Activated CD8-positive, alpha-beta memory T cell treated with anti-CD3 and anti-CD28 coated beads, Interleukin-2, amount 50 U/mL, for 24 hours (primary cell): ENCODE measurements around the gene SSBP4.
"Not testable (repeated sequence)": the region's sequence is repeated elsewhere in the genome, so short reads cannot be mapped to it uniquely, and the experiment has no call there.

Source experiments
- DNase-seq: peaks from one replicate; pipeline ENCODE4 v3.0.0-alpha.2; 2020; ENCODE audit errors: extremely low read depth

SSBP4 gene

DNA sequence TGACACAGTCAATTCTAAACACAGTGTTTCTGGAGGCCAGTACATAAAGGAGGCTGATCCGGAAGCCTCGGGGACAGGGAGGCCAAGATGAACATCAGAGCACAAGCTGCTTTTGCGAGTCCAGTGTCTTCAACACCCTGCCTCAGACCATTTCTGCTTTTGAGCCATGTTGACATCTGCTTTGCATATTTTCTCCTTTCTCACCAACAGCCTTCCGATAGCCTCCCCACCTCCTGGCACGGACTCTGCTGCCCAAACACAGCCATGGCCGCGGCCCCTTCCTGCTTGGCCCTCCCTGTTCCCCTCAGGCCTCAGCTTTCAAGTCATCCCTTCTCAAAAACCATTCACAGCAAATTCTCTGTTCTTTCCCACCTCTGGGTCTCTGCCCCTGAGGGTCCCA is 25.4 kb upstream of the SSBP4 start:
- no peak for DNase-seq

GRCh38 chr19:18396471-18397241 is 22.5 kb upstream of the SSBP4 start:
- no peak for DNase-seq

DNA sequence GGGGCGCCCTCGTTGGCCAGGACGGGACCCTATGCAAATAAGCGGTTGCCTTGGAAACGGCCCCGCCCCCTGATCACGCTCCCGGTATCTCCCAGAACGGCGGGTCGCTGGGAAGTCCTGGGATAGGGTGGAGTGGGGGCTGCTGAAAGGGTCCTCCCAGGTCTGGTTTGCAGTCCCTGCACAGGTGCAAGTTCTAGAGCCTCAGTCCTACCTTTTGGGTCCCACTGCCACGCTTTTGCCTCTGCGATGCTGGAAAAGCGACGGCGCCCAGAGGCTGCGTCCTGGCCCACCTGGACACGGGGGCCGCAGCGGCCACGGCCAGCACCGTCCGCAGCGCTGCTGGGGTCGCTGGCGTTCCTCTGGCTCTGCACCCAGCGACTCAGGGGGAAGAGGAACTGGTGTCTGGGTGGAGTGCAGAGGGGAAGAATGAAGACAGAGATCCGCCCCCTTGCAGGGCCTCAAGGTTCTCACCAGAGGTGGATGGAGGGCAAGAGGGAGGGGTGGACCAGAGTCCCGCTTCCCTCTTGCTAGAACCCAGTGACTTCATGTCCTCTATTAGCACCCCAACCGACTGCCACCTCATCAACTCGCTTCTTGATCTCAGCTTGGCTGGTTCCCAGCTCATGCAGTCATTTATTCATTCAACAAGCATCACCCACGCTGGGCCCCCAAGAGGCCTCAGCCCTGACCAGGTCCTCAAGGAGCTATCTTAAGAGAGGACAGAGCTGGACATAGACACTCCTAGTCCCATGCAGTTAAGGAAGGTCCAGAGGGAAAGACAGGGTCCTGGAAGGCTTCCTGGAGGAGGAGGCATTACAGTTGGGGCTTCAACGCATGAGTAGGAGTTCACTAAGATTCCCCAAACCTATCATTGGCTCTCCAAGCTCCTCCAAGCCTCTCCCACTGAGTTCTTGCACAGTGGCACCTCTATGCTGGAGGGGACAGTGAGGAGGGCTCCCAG is 21.7 kb upstream of the SSBP4 start, which contains the start of gene LRRC25:
TSS of gene LRRC25 (minus strand) at position 381 of the 961 bp plus-strand sequence. CDS start 659 bp downstream, outside the sequence.
- DNase-seq = no peak

DNA sequence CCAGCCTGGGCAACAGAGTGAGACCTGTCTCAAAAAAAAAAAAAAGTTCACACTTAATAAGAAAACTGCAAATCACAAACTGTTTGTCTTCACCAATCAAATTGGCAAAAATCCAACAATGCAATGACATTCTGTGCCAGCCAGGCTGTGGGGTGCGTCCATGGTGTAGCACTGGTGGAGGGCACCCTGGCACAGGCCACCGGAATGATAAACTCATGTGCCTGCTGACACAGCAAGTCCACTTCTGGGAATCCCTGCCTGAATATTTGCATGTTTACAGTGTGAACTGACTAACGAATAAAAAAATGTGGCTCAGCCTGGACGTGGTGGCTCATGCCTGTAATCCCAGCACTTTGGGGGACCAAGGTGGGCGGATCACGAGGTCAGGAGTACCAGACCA is 20.2 kb upstream of the SSBP4 start:
- DNase-seq = no peak

DNA sequence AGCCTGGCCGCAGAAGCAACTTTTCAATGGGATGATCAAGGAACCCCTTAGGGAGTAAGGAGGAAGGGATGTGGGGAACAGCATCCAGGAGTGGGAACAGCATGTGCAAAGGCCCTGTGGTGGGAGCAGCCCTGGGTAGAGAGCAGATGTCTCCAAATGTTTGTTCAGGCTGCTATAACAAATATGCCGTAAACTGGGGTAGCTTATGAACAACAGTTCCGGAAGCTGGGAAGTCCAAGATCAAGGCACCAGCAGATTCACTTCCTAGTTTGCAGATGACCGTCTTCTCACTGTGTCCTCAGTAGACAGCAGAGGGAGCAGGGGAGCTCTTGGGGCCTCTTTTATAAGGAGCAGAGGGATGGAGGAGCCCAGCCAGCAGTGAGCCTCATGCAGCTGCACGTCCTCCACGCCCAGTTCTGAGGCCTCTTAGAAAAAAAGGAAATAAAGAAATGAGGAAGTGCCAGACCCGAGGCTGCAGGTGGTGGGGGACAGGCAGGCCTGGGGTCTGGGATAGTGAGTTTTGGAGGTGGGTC is 17.6 kb upstream of the SSBP4 start:
- no peak for DNase-seq

DNA sequence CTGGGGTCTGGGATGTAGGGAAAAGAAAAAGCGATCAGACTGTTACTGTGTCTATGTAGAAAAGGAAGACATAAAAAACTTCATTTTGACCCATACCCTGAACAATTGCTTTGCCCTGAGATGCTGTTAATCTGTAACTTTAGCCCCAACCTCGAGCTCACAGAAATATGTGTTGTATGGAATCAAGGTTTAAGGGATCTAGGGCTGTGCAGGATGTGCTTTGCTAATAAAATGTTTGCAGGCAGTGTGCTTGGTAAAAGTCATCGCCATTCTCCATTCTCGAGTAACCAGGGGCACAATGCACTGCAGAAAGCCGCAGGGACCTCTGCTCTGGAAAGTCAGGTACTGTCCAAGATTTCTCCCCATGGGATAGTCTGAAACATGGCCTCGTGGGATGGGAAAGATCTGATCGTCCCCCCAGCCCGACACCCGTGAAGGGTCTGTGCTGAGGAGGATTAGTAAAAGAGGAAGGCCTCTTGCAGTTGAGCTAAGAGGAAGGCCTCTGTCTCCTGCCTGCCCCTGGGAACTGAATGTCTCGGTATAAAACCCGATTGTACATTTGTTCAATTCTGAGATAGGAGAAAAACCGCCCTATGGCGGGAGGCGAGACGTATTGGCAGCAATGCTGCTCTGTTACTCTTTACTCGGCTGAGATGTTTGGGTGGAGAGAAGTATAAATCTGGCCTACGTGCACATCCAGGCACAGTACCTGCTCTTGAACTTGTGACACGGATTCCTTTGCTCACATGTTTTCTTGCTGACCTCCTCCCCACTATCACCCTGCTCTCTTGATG is 16.5 kb upstream of the SSBP4 start:
- not testable (repeated sequence) for DNase-seq

GRCh38 chr19:18405754-18406153 is 13.4 kb upstream of the SSBP4 start:
- not testable (repeated sequence) for DNase-seq

- no peak for DNase-seq
These were observed 12.4 kb upstream of the SSBP4 start for GRCh38 chr19:18406749-18407148.

GRCh38 chr19:18408053-18408476 is 11.1 kb upstream of the SSBP4 start:
- DNase-seq = no peak

DNA sequence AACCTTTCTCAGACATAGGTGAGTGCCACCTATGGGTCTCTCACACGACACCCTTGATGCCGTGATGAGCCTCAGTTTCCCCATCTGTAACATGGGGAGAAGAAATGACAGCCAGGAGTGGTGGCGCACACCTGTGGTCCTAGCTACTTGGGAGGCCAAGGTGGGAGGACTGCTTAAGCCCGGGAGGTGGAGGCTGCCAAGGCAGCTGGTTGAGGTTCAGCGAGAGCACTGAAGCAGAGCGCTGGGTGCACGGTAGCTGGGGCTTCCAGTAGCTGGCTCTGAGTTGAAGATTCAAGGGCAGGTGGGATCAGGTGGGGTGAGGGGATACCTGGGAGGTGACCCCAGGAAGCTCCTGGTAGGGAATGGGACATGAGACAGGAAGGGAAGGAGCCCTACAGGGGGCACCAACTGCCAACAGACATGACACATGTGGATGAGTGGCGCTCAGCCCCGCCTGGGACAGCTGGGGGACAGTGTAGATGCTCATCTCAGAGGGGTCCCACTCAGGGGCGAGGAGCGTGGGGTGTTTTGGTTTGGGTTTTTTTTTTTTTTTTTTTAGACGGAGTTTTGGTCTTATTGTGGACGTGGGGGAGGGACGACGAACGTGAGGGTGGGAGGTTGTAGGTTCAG is 6.5 kb upstream of the SSBP4 start:
- no peak for DNase-seq

GRCh38 chr19:18414504-18415177 is 4.6 kb upstream of the SSBP4 start:
- DNase-seq = no peak

DNA sequence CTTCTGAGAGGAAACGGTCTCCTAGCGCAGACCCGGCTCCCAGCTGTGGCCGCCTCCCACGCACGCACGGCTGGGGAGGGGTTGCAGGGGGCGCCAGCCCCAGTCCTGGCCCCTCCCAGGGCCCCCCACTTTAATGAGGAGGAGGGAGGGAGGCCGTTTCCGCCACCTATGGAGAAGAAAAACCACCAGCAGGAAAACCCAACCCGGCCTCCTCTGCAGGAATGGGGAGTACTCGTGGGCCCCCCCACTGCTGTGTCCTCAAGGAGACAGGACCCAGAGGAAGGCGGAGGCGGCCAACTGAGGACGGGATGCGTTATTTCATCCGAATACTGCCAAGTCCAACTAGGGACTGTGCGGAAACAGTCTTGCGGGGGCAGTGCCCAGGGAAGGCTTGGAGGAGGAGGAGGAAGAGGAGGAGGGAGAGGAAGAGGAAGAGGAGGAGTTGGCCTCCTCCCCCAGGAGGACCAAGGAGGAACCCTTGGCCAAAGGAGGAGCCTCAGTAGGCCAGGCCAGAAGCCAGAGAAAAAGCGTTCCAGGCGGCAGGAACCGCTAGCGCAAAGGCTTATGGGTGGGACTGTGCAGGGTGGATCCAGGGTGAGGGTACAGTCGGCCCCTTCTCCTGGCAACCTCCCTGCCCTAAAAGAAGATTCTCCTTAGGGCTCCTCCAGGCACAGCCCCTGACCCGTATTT is 3.9 kb upstream of the SSBP4 start:
- no peak for DNase-seq

GRCh38 chr19:18416778-18417249 is 2.4 kb upstream of the SSBP4 start:
- DNase-seq = no peak

GRCh38 chr19:18417250-18418028 is 1.8 kb upstream of the SSBP4 start:
- no peak for DNase-seq

DNA sequence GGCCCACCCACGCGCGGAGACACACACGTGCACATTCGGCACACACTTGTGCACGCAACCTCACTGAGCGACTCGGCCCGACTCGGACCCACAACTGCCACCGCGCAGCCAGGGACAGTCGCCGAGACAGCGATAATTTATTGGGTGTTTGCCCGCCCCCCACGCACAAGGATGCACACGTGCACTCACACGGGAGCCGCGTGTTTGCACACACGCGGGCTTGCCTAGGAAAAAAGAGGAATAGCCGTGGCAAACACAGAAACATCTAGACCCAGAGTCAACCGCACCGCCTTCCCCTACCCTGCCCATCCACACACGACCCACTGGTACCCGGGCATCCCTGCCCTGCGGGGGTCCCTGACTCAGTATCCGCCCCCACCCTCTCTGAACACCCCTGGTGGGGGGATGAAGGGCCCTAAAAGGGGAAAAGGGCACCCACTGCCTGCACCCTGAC is 1.1 kb upstream of the SSBP4 start:
- no peak for DNase-seq

DNA sequence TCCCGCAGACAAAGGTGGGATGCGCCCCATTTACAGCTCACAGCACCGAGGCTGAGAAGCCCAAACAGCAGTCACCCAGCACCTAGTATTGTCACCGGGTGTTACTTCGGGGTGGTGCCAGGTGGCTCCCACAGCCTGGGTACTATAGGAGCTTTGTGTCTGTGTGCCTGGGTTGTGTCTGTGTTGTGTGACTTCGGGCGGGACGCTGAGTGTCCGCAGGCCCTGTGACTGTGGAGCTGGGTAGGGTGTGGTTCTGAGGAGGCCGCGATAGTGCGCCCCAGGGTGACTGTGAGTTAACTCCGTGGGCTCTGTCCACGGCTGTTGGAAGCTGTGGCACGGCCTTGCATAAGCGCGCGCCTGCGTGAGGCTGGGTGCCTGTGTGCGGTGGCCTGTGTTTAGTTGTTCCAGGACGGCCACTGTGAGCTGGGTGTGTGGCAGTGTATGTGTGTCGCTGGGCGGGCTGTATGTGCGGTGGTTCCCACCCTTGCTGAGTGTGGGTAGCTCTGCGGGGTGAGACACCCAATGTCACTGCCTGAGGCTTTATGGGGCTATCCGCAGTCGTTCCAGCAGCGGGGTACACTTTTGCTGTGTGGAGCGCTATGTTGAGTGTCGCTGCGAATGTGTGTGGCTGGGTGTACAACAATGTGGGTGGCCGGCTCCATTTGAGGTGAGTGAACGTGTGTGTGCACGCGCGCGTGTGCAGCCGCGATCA is 559 bp upstream of the SSBP4 start:
- DNase-seq = no peak

DNA sequence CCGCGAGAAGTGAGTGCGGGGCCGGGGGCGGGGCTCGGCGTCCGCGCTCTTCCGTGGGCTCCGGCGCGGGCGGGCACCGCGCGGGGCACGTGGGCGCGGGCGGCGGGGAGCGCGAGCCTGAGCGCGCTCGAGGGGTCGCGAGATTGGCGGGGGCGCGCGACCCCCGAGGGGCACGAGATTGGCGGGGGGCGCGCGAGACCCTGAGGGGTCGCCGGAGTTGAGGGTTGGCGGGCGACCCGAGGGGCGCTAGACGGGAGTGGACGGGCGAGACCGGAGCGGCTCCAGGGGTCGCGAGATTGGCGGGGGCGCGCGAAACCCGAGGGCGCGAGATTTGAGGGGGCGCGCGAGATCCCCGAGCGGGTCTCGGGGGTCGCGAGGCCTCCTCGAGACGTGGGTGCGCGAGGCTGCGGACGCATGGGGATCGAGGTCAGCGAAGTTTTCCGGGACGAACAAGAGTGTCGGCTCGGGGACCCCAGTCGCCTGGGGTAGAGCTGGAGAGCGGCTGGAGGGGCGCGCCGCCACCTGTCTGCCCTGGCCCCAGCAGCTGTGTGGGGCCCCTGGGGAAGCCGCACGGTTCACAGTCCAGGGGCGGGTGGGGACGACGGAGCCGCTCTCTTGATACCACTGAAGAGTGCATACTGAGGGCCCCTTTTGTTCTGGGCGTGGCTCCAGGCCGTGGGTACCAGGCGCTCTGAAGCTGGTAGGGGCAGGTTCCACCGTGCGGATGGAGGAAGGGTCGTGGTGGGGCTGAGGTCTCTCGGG is 682 bp downstream of the SSBP4 start:
- no peak for DNase-seq
